Left kidney (tissue), 2 donors: ENCODE results near the gene STX11. TPM values are rescaled to one million over a fixed set of nuclear protein-coding genes. Genes with fewer than 3 reads are reported as not detected.
"Not testable (repeated sequence)": the region's sequence is repeated elsewhere in the genome, so short reads cannot be mapped to it uniquely, and the experiment has no call there.

Experiments
- DNase-seq: peaks from one replicate; pipeline ENCODE4 v3.0.0-alpha.2; 2013
- polyA plus RNA-seq: library from polyadenylated mRNA; unstranded; fragments of 120-200 nt; gene quantifications from one replicate; pipeline ENCODE4 v1.2.1, GENCODE V29; 2013; ENCODE audit not compliant: insufficient read length

Gene STX11
- polyA plus RNA-seq, 1 donor = 0.27 TPM

DNA sequence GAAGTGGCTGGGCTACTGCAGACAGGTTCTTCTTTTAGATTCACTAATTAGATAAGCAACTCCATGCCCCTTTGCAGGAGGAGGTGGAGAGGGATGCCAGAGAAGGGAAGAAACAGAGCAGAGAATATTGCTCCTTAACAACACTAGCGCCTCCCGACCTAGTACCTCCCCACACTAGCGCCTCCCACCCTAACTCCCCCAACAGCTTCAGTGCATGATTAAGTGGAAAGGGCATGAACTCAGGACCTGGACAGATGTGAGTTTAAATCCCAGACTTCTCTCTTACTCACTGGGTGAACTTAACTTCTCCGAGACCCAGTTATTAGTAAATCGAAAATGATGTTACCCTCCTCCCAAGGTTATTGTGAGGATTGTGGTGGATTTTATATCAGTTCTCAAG lies 25.7 kb downstream of the STX11 start:
- no peak for DNase-seq

- DNase-seq = no peak
These were observed 27.4 kb downstream of the STX11 start for GRCh38 chr6:144177726-144178125.

- no peak for DNase-seq
These were observed 28.0 kb downstream of the STX11 start for GRCh38 chr6:144178323-144178722.

GRCh38 chr6:144179237-144179636 lies 28.9 kb downstream of the STX11 start:
- DNase-seq = no peak

- no peak for DNase-seq
These were observed 29.5 kb downstream of the STX11 start for GRCh38 chr6:144179828-144180227.

DNA sequence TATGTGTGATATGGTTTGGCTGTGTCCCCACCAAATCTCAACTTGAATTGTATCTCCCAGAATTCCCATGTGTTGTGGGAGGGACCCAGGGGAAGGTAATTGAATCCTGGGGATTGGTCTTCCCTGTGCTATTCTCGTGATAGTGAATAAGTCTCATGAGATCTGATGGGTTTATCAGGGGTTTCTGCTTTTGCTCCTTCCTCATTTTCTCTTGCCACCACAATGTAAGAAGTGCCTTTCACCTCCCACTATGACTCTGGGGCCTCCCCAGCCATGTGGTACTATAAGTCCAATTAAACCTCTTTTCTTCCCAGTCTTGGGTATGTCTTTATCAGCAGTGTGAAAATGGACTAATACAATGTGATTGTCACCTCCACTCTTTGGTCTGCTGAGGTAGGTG lies 30.0 kb downstream of the STX11 start:
- not testable (repeated sequence) for DNase-seq

- DNase-seq = no peak
These were observed 31.3 kb downstream of the STX11 start for GRCh38 chr6:144181639-144182038.

DNA sequence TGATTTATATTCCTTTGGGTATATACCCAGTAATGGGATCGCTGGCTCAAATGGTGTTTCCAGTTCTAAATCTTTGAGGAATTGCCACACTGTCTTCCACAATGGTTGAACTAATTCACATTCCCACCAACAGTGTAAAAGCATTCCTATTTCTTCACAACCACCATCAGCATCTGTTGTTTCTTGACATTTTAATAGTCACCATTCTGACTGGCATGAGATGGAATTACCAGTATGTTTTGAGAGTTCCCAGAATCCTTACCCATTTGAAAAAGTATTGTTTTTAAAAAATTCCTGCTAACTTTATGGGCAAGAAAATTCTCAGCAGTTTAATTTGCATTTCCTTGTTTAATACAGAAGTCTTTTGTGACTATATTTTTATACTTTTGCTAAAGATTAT lies 33.9 kb downstream of the STX11 start:
- not testable (repeated sequence) for DNase-seq

GRCh38 chr6:144185133-144185836 lies 35.0 kb downstream of the STX11 start:
- no peak for DNase-seq

DNA sequence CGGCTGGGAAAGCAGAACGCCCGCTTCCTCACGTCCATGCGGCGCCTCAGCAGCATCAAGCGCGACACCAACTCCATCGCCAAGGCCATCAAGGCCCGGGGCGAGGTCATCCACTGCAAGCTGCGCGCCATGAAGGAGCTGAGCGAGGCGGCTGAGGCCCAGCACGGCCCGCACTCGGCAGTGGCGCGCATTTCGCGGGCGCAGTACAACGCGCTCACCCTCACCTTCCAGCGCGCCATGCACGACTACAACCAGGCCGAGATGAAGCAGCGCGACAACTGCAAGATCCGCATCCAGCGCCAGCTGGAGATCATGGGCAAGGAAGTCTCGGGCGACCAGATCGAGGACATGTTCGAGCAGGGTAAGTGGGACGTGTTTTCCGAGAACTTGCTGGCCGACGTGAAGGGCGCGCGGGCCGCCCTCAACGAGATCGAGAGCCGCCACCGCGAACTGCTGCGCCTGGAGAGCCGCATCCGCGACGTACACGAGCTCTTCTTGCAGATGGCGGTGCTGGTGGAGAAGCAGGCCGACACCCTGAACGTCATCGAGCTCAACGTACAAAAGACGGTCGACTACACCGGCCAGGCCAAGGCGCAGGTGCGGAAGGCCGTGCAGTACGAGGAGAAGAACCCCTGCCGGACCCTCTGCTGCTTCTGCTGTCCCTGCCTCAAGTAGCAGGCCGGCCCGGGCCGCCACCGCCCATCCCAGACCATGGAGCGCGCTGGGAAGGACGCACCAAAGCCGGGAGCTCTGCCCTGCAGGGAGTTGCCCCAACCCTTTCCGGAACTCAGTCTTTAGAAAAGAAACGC lies 36.7 kb downstream of the STX11 start:
- DNase-seq = no peak

- DNase-seq = no peak
These were observed 39.0 kb downstream of the STX11 start for GRCh38 chr6:144189351-144189750.

- DNase-seq = no peak
These were observed 39.8 kb downstream of the STX11 start for GRCh38 chr6:144190080-144190479.

- no peak for DNase-seq
These were observed 40.3 kb downstream of the STX11 start for GRCh38 chr6:144190593-144190992.

DNA sequence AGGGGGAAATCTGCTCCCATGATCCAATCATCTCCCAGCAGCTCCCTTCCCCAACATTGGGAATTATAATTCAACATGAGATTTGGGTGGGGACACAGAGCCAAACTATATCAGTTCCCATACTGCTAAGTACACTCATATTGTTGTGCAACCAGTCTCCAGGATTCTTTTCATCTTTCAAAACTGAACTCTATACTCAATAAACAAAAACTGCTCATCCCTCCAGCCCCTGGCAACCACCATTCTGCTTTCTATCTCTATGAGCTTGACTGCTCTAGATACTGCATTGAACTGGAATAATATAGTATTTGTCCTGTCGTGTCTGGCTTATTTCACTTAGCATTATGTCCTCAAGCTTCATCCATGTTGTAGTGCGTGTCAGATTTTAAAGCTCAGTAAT lies 42.9 kb downstream of the STX11 start:
- no peak for DNase-seq

DNA sequence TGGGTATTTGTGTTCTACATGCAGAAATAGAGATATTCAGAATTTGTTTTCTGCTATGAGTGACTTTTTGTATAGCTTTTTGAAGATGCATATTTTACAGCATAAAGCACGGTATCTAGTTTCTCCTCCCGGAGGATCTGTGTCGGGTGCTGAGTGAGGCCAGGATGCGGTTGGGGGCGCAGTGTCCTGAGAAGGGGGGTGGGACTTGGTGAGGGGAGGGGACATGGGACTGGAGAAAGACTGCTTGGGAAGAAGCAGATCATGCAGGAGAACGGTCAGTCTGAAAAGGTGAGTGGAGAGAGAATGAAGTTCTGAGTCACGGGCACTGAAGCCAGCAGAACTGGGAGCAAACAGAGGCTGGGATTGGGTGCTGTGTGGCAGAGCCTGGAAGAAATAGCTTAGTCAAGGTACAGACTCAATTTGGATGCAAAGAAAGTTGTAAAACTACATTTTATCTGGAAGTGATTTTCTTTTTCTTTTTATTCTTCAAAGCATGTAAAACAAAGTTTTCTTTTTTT lies 44.0 kb downstream of the STX11 start:
- no peak for DNase-seq

DNA sequence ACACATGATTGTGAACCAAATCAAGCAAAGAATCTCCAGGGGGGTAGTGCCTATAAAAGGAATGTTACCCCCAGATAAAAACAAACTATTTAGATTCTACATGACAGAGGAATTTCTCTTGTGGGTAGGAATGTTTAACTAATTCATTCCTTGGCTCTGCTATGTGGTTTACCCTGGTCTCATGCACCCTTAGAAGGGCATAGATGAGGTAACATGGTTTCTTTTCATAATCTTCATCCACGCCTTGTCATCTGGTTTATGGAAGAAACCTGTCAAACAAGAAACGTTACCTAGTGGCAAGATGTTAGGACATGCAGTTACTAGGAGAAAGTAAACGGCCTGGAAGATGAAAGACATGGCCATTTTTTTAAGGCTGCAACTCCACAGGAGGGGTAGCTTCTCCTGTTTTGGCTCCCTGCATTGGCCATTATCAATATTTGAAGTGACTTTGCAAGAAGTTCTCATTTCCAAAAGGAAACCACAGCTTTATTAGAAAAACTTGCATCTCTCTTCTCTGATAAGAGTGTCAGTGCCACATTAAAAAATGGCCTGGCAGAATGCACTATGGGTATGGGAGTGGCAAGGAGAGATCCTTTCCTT lies 45.5 kb downstream of the STX11 start:
- no peak for DNase-seq

- no peak for DNase-seq
These were observed 47.6 kb downstream of the STX11 start for GRCh38 chr6:144197919-144198318.

DNA sequence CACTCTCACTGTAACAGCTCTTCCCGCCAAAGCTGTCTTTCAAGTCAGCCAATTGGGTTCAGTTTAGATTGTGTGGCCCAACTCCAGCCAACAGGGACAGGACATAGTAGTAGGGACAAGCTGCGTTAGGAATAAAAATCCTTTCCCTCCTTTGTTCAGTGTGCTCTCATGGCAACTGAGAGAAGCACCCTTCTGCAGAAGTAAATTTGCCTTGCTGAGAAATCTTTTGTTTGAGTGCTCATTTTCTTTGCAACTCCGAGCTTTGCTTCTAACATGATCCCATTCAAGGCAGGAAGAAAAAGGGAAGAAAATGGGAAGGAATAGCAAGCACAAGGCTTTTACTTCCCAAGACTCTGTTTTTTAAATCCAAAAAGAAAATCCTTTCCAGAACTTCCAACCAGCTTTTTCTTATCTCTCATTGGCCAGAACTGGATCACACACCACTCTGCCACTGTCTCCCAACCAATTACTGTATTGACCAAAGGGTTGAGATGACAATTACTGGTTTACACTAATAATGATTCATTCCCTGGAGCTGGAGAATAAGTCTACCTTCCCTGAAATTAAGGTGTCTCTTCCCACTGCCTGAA lies 52.7 kb downstream of the STX11 start:
- no peak for DNase-seq

GRCh38 chr6:144211160-144211559 lies 60.8 kb downstream of the STX11 start:
- no peak for DNase-seq

DNA sequence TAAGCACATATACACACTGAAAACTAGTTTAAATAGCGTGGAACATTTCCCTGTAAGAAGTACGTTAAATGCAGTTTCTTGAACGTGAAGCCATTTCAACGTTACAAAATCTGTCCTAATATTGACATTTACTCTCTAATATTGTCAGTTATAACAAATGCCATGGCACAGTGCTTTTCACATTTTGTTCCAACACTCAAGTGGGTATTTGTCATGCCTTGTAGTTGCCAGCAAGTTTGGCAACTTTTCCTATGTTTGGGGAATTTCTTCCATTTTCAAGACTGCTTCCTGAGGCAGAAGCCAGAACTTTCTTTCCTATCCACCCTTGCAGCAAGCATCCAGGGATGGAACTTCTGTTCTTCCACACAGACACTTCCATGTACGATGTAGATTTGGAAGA lies 63.0 kb downstream of the STX11 start:
- DNase-seq = no peak

- no peak for DNase-seq
These were observed 63.7 kb downstream of the STX11 start for GRCh38 chr6:144214029-144214428.

DNA sequence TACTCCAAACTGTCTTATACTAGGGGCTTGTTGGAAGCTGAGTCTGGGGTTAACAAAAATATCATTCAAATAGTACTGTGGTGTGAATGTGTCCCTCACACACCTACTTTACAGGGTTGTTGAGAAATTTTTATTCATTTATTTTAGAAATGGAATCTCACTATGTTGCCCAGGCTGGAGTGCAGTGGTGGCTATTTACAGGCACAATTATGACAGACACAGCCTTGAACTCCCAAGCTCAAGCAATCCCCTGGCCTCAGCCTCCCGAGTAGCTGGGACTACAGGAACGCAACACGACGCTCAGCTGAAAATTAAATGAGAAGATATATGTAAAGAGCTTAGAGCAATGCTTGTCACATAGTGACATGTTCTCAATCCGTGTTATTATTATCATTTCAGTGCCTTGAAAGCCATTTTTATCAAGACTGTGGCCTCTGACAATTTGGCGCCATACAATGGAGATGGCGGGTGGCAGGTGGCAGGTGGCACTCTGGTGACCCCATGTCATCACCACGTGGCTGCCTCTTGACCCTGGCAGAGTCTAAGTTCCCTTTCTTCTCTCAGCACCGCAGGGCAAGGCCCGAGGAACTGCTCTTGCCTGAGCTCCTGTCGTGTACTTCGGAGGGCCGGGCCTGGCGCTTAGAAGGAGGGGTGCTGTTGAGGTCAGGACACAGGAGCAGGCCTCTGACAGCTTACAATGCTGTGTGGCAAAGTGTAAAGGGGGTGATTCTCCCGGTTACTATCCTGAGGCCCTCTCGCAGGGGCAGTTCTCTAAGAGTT lies 64.5 kb downstream of the STX11 start:
- no peak for DNase-seq
